Keratinocyte (primary cell): ENCODE data around the gene MSGN1.

ENCODE experiments used
- CTCF ChIP-seq, 3 experiments: IDR thresholded peaks in 1 of 3; conservative IDR thresholded peaks in 1 of 3; optimal IDR thresholded peaks in 1 of 3; 2 replicates in 2 of 3; 3 replicates in 1 of 3; pipeline versions ENCODE3 to v1.5.1; 2011; ENCODE audit warnings: low read length in 3 of 3, mild to moderate bottlenecking in 3 of 3, moderate library complexity in 2 of 3, control low read depth in 1 of 3, inconsistent platforms in 1 of 3; ENCODE audit not compliant: insufficient read depth in 2 of 3; ENCODE audit errors: extremely low read depth in 1 of 3
- EZH2 ChIP-seq: IDR thresholded peaks from one replicate; pipeline ENCODE4 v1.6.1; 2012; ENCODE audit warnings: inconsistent platforms, mild to moderate bottlenecking, low read length, moderate library complexity

GRCh38 chr2:17851731-17852585 lies 35.7 kb downstream of the MSGN1 start:
- TF ChIP-seq EZH2 (no peak), CTCF (optimal IDR thresholded peaks at IDR 0.05 in 1 of 3, IDR thresholded peaks at IDR 0.05 in 1 of 3, conservative IDR thresholded peaks at IDR 0.05 in 1 of 3; ENCODE audit: extremely low read depth in 1 of 3, insufficient read depth in 2 of 3, low read length in 3 of 3) (peak; percentile 83 to 96 (median 85))
